HG02798 (cell line): ENCODE data around the gene SPACA4.
"Not testable (repeated sequence)": the region's sequence is repeated elsewhere in the genome, so short reads cannot be mapped to it uniquely, and the experiment has no call there.

ENCODE experiments used
- ATAC-seq: cut with Tn5 transposase; IDR thresholded peaks from one replicate; pipeline ENCODE4 v1.9.1; 2021; ENCODE audit warnings: mild to moderate bottlenecking; ENCODE audit not compliant: unreplicated experiment, poor library complexity

Gene SPACA4

GRCh38 chr19:48606463-48607358 lies at the start of gene SPACA4:
TSS of gene SPACA4 (plus strand) at chr19:48606742. CDS start at chr19:48606979, 237 bp downstream.
- no peak for ATAC-seq

- ATAC-seq: no peak
Observed at GRCh38 chr19:48556825-48557224, 49.7 kb upstream of the SPACA4 start.

GRCh38 chr19:48558018-48558684 lies 48.4 kb upstream of the SPACA4 start:
- ATAC-seq: no peak

- no peak for ATAC-seq
Observed at GRCh38 chr19:48560095-48560530, 46.4 kb upstream of the SPACA4 start.

GRCh38 chr19:48561412-48561811 lies 45.1 kb upstream of the SPACA4 start:
- ATAC-seq: no peak

GRCh38 chr19:48565090-48565489 lies 41.5 kb upstream of the SPACA4 start:
- ATAC-seq: no peak

GRCh38 chr19:48568345-48568886 lies 38.1 kb upstream of the SPACA4 start:
- ATAC-seq: no peak

GRCh38 chr19:48569814-48570213 lies 36.7 kb upstream of the SPACA4 start:
- no peak for ATAC-seq

- no peak for ATAC-seq
Observed at GRCh38 chr19:48571378-48572162, 35.0 kb upstream of the SPACA4 start.

GRCh38 chr19:48573163-48573505 lies 33.4 kb upstream of the SPACA4 start:
- no peak for ATAC-seq

- no peak for ATAC-seq
Observed at GRCh38 chr19:48575931-48576622, 30.5 kb upstream of the SPACA4 start.

GRCh38 chr19:48577908-48578307 lies 28.6 kb upstream of the SPACA4 start:
- ATAC-seq: not testable (repeated sequence)

GRCh38 chr19:48578891-48579290 lies 27.7 kb upstream of the SPACA4 start:
- no peak for ATAC-seq

GRCh38 chr19:48582168-48582567 lies 24.4 kb upstream of the SPACA4 start:
- no peak for ATAC-seq

- ATAC-seq: no peak
Observed at GRCh38 chr19:48587387-48587786, 19.2 kb upstream of the SPACA4 start.

GRCh38 chr19:48588670-48589401 lies 17.7 kb upstream of the SPACA4 start:
- peak; percentile 60 for ATAC-seq

- no peak for ATAC-seq
Observed at GRCh38 chr19:48591021-48591420, 15.5 kb upstream of the SPACA4 start.

GRCh38 chr19:48595171-48595570 lies 11.4 kb upstream of the SPACA4 start:
- no peak for ATAC-seq

- ATAC-seq: no peak
Observed at GRCh38 chr19:48595833-48596232, 10.7 kb upstream of the SPACA4 start.
